RWPE2 (cell line): ENCODE measurements around the gene PTPRN2.

ENCODE experiments used
- ATAC-seq: fragments of 200-7000 bp; cut with Tn5 transposase; 3 replicates; pipeline ENCODE4 v1.9.1; 2021; ENCODE audit warnings: low read depth
- DNase-seq: peaks from one replicate; pipeline ENCODE4 v3.0.0-alpha.2; 2020; ENCODE audit warnings: low spot score
- H3K27ac ChIP-seq: fragments of 450-650 bp; 2 replicates; pipeline ENCODE4 v1.5.1; 2017; ENCODE audit warnings: mild to moderate bottlenecking; ENCODE audit not compliant: poor library complexity, severe bottlenecking
- H3K27me3 ChIP-seq: fragments of 250-450 bp; sonication (Bioruptor Pico); 2 replicates; pipeline ENCODE4 v1.5.1; 2021; ENCODE audit warnings: mild to moderate bottlenecking, moderate library complexity; ENCODE audit not compliant: insufficient read depth, poor library complexity, severe bottlenecking
- H3K36me3 ChIP-seq: fragments of 250-450 bp; sonication (Bioruptor Pico); 2 replicates; pipeline ENCODE4 v1.5.1; 2020; ENCODE audit warnings: low read depth, mild to moderate bottlenecking, moderate library complexity
- H3K4me1 ChIP-seq: fragments of 250-450 bp; sonication (Bioruptor Pico); 2 replicates; pipeline ENCODE4 v1.5.1; 2021; ENCODE audit warnings: mild to moderate bottlenecking, moderate library complexity; ENCODE audit not compliant: insufficient read depth, poor library complexity, severe bottlenecking
- H3K4me3 ChIP-seq: fragments of 250-450 bp; sonication (Bioruptor Pico); 2 replicates; pipeline ENCODE4 v1.5.1; 2021; ENCODE audit warnings: mild to moderate bottlenecking, moderate library complexity; ENCODE audit not compliant: severe bottlenecking
- H3K9me3 ChIP-seq: fragments of 250-450 bp; sonication (Bioruptor Pico); 2 replicates; pipeline ENCODE4 v1.5.1; 2021; ENCODE audit warnings: mild to moderate bottlenecking, moderate library complexity; ENCODE audit not compliant: severe bottlenecking
- CTCF ChIP-seq: fragments of 450-650 bp; IDR thresholded peaks from one replicate; pipeline ENCODE4 v1.5.1; 2017; ENCODE audit warnings: mild to moderate bottlenecking, moderate library complexity; ENCODE audit not compliant: poor library complexity, severe bottlenecking

PTPRN2 gene

GRCh38 chr7:157610671-157611295, 976.8 kb downstream of the PTPRN2 start:
- no peak for DNase-seq
- H3K4me3 ChIP-seq: no peak overlapping the region
- no peak for ATAC-seq
- H3K4me1 ChIP-seq: no peaks in the 10 kb centered on the region
- no peak for TF ChIP-seq CTCF
- H3K9me3 ChIP-seq: peaks cover 2% of the 10 kb centered on the region
- no peaks in the 10 kb centered on the region for H3K36me3 ChIP-seq
- peaks cover 13% of the 10 kb centered on the region for H3K27me3 ChIP-seq
- no peak overlapping the region for H3K27ac ChIP-seq

GRCh38 chr7:157609932-157610640, 977.5 kb downstream of the PTPRN2 start:
- no peaks in the 10 kb centered on the region for H3K36me3 ChIP-seq
- peaks cover 13% of the 10 kb centered on the region for H3K27me3 ChIP-seq
- H3K27ac ChIP-seq: no peak overlapping the region
- DNase-seq (no peak), ATAC-seq (no peak)
- no peaks in the 10 kb centered on the region for H3K4me1 ChIP-seq
- no peak overlapping the region for H3K4me3 ChIP-seq
- H3K9me3 ChIP-seq: peaks cover 2% of the 10 kb centered on the region
- no peak for TF ChIP-seq CTCF

GRCh38 chr7:157609516-157609915, 978.1 kb downstream of the PTPRN2 start:
- Histone ChIP-seq H3K27ac (no peak overlapping the region), H3K27me3 (peaks cover 13% of the 10 kb centered on the region), H3K36me3 (no peaks in the 10 kb centered on the region), H3K9me3 (peaks cover 2% of the 10 kb centered on the region), H3K4me3 (no peak overlapping the region), H3K4me1 (no peaks in the 10 kb centered on the region)
- no peak for TF ChIP-seq CTCF
- no peak for ATAC-seq
- no peak for DNase-seq

GRCh38 chr7:157607218-157607617, 980.4 kb downstream of the PTPRN2 start:
- Histone ChIP-seq H3K4me1 (no peaks in the 10 kb centered on the region), H3K36me3 (no peaks in the 10 kb centered on the region), H3K4me3 (no peak overlapping the region), H3K27ac (no peak overlapping the region), H3K27me3 (no peaks in the 10 kb centered on the region), H3K9me3 (peaks cover 2% of the 10 kb centered on the region)
- DNase-seq: no peak
- TF ChIP-seq CTCF: no peak
- no peak for ATAC-seq

- H3K4me3 ChIP-seq: no peak overlapping the region
- peaks cover under 1% of the 10 kb centered on the region for H3K9me3 ChIP-seq
- H3K27ac ChIP-seq: no peak overlapping the region
- H3K27me3 ChIP-seq: no peaks in the 10 kb centered on the region
- H3K4me1 ChIP-seq: no peaks in the 10 kb centered on the region
- ATAC-seq: no peak
- TF ChIP-seq CTCF: no peak
- DNase-seq: no peak
- H3K36me3 ChIP-seq: no peaks in the 10 kb centered on the region
Measured at GRCh38 chr7:157606140-157606539, 981.5 kb downstream of the PTPRN2 start.
